Gastroesophageal sphincter (tissue), 3 donors: ENCODE results near the gene SLC4A5.

Source experiments
- EP300 ChIP-seq: sonication (generic); formaldehyde crosslinking; IDR thresholded peaks from one replicate; pipeline ENCODE4 v1.6.1; 2017; ENCODE audit warnings: antibody characterized with exemption, mild to moderate bottlenecking
- POLR2A ChIP-seq, 2 donors: fragments of 450-650 bp; IDR thresholded peaks; one replicate each; pipeline ENCODE4 v1.6.1; 2017; ENCODE audit warnings: antibody characterized with exemption in 2 of 2, mild to moderate bottlenecking in 2 of 2, moderate library complexity in 1 of 2
- POLR2AphosphoS5 ChIP-seq: sonication (generic); formaldehyde crosslinking; IDR thresholded peaks from one replicate; pipeline ENCODE4 v1.6.1; 2017; ENCODE audit warnings: antibody characterized with exemption
- TF ChIP-seq, protein P1 (sequence below), 4 experiments: fragments of 200-600 bp in 2 of 4; fragments of 450-650 bp in 2 of 4; sonication (generic) in 1 of 4; IDR thresholded peaks; one replicate each; pipeline ENCODE4 v1.5.1; 2017 to 2019; ENCODE audit warnings: antibody characterized with exemption in 4 of 4, mild to moderate bottlenecking in 2 of 4, moderate library complexity in 2 of 4

DNA sequence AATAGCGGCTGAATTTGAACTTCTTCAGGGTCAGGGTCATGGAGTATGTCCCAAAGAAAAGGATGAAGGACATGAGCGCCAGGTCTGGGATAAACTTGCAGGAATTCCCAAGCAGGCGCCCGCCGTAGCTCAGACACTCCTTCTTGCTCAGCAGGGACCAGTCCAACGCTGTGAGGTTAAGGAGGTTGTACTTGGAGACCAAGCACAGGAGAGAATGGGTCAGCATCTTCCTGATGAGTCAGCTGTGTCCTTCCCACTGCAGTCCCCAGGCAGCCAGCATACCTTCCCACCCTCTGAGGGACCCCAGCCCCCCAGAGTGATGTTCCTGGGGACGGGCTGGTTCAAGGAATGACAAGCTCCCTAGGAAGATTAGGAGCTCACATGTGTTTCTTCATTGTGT, 103.9 kb downstream of the SLC4A5 start:
- TF ChIP-seq POLR2A (IDR thresholded peaks at IDR 0.05) (no peak), POLR2AphosphoS5 (no peak), EP300 (no peak)
- TF ChIP-seq, protein P1, sequence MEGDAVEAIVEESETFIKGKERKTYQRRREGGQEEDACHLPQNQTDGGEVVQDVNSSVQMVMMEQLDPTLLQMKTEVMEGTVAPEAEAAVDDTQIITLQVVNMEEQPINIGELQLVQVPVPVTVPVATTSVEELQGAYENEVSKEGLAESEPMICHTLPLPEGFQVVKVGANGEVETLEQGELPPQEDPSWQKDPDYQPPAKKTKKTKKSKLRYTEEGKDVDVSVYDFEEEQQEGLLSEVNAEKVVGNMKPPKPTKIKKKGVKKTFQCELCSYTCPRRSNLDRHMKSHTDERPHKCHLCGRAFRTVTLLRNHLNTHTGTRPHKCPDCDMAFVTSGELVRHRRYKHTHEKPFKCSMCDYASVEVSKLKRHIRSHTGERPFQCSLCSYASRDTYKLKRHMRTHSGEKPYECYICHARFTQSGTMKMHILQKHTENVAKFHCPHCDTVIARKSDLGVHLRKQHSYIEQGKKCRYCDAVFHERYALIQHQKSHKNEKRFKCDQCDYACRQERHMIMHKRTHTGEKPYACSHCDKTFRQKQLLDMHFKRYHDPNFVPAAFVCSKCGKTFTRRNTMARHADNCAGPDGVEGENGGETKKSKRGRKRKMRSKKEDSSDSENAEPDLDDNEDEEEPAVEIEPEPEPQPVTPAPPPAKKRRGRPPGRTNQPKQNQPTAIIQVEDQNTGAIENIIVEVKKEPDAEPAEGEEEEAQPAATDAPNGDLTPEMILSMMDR (IDR thresholded peaks at IDR 0.05), result no peak
